Adrenal gland (tissue), 5 donors: ENCODE measurements around the gene VPS4B.

ENCODE experiments used
- POLR2A ChIP-seq, 2 donors: fragments of 450-650 bp; IDR thresholded peaks; one replicate each; pipeline ENCODE4 v1.6.1; 2017; ENCODE audit warnings: antibody characterized with exemption in 2 of 2, mild to moderate bottlenecking in 2 of 2, moderate library complexity in 1 of 2
- TF ChIP-seq, protein P1 (sequence below), 6 experiments: fragments of 450-650 bp in 4 of 6; fragments of 200-600 bp in 2 of 6; sonication (generic) in 1 of 6; IDR thresholded peaks; 1 replicate in 5 of 6; 2 replicates in 1 of 6; pipeline versions ENCODE4 v1.5.1 to v1.8.0; 2016 to 2021; ENCODE audit warnings: antibody characterized with exemption in 6 of 6, mild to moderate bottlenecking in 2 of 6, moderate library complexity in 1 of 6
- donor health status: DM: no; HTN: no; CAD: no.

DNA sequence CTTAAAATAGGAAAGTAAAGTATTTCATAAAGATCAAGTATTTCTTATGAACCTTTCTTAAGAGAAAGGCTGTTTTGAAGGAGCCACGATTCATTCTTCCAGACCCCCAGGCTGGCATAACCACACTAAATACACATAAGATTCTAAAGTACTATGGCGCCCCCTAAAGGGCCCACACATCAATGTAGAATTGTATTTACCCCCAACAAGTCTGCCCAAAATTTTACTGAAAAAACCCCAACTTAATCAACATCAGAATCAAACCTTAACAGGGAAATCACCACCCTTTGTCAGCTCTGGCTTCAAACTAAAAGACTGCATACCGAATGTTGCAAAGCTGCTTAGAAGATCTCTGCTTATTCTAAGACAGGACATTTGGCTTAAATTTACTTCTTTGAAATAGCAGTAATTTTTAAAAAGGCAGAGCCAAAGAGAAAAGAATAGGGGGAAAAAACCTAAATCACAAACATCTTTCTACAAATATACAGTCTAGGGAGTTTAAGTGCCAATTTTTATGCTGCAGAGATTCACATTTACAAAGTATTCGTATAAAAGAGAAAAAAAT lies 82.3 kb downstream of the VPS4B start:
- TF ChIP-seq, protein P1, sequence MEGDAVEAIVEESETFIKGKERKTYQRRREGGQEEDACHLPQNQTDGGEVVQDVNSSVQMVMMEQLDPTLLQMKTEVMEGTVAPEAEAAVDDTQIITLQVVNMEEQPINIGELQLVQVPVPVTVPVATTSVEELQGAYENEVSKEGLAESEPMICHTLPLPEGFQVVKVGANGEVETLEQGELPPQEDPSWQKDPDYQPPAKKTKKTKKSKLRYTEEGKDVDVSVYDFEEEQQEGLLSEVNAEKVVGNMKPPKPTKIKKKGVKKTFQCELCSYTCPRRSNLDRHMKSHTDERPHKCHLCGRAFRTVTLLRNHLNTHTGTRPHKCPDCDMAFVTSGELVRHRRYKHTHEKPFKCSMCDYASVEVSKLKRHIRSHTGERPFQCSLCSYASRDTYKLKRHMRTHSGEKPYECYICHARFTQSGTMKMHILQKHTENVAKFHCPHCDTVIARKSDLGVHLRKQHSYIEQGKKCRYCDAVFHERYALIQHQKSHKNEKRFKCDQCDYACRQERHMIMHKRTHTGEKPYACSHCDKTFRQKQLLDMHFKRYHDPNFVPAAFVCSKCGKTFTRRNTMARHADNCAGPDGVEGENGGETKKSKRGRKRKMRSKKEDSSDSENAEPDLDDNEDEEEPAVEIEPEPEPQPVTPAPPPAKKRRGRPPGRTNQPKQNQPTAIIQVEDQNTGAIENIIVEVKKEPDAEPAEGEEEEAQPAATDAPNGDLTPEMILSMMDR (IDR thresholded peaks at IDR 0.05), result peak in 5 of 6 experiments; percentile 13 to 50 (median 32)
- no peak for TF ChIP-seq POLR2A (IDR thresholded peaks at IDR 0.05)
